Measurements from ENCODE around the gene LRP1B.

DNA sequence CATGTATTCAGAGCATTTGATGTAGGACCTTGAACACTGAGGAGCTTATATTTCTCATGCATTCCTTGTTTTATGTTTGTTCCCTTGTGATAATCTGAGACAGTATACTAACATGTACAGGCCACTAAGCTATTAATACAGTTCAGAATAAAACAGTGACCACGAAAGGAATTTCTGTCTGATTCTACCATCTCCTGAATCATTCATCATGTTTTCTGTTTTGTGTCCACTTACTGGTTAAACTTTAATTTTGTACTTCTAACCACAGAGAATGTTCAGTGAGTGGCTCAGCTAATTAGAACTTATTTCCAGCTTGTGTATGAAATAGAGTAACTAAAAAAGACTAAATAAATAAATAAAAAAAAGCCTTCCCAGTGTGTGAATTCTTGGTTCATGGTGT is 110.4 kb downstream of the LRP1B start:
- no peak for TF ChIP-seq EZH2 (IDR thresholded peaks at IDR 0.05; ENCODE audit: borderline replicate concordance, insufficient read depth, low read depth, low read length, poor library complexity, severe bottlenecking)
- TF ChIP-seq CTCF (IDR thresholded peaks at IDR 0.05), result no peak
